Measurements from ENCODE around the gene WDCP.

DNA sequence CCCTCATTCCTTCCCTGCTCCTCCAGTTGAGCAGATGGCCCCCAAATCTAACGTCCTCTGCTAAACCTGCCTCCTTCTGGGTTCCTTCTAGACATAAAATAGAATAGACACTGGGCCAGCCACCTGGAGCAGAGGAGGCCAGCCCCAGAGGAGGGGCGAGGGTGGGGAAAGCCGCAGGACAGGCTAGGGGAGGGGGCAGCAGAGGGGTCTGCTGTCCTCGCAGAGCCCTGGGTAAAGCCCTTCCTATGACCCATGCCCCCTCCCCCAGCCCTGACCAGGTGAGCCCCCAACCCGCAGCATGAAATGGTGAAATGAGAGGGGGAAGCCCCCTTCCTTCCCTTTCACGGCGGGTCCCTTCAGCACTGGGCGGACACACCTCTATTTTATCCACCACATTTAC lies 29.5 kb downstream of the WDCP start:
- TF ChIP-seq, protein P1, sequence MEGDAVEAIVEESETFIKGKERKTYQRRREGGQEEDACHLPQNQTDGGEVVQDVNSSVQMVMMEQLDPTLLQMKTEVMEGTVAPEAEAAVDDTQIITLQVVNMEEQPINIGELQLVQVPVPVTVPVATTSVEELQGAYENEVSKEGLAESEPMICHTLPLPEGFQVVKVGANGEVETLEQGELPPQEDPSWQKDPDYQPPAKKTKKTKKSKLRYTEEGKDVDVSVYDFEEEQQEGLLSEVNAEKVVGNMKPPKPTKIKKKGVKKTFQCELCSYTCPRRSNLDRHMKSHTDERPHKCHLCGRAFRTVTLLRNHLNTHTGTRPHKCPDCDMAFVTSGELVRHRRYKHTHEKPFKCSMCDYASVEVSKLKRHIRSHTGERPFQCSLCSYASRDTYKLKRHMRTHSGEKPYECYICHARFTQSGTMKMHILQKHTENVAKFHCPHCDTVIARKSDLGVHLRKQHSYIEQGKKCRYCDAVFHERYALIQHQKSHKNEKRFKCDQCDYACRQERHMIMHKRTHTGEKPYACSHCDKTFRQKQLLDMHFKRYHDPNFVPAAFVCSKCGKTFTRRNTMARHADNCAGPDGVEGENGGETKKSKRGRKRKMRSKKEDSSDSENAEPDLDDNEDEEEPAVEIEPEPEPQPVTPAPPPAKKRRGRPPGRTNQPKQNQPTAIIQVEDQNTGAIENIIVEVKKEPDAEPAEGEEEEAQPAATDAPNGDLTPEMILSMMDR (IDR thresholded peaks at IDR 0.05) = no peak
- TF ChIP-seq POLR2A (IDR thresholded peaks at IDR 0.05) = no peak

Data from vagina (tissue), 2 donors.